HepG2 (cell line): ENCODE measurements around the gene SLCO4A1. TPM values are rescaled to one million over a fixed set of nuclear protein-coding genes. Genes with fewer than 3 reads are reported as not detected.
A peak's percentile ranks its signal among the peaks of the same experiment; 100 is the strongest.

ENCODE experiments used
- ADNP ChIP-seq: sonication (generic); formaldehyde crosslinking; IDR thresholded peaks from 2 replicates; pipeline ENCODE4 v1.4.0; 2020; ENCODE audit warnings: missing genetic modification reagents
- CREM ChIP-seq, 2 experiments: sonication (generic) in 1 of 2; formaldehyde crosslinking in 1 of 2; IDR thresholded peaks; 2 replicates each; pipeline versions ENCODE4 v1.4.0 to v1.6.1; 2016 to 2020; ENCODE audit warnings: antibody characterized with exemption in 1 of 2, mild to moderate bottlenecking in 1 of 2, missing genetic modification reagents in 1 of 2
- DNMT1 ChIP-seq: sonication (generic); formaldehyde crosslinking; IDR thresholded peaks from 2 replicates; pipeline ENCODE4 v1.5.1; 2020; ENCODE audit warnings: mild to moderate bottlenecking, missing genetic modification reagents
- EED ChIP-seq: sonication (generic); formaldehyde crosslinking; IDR thresholded peaks from 2 replicates; pipeline ENCODE4 v1.5.0; 2020; ENCODE audit warnings: mild to moderate bottlenecking, missing genetic modification reagents
- HMG20B ChIP-seq: conservative IDR thresholded peaks from 2 replicates; pipeline ENCODE4 v1.6.1; 2016; ENCODE audit warnings: missing genetic modification reagents, missing compliant biosample characterization
- HNF4A ChIP-seq: sonication (generic); formaldehyde crosslinking; IDR thresholded peaks from 2 replicates; pipeline ENCODE4 v1.4.0; 2020; ENCODE audit warnings: missing genetic modification reagents
- KLF9 ChIP-seq: IDR thresholded peaks from 2 replicates; pipeline ENCODE4 v1.6.1; 2016; ENCODE audit warnings: low read depth
- MAFF ChIP-seq: IDR thresholded peaks from 2 replicates; pipeline ENCODE4 v1.6.1; 2011; ENCODE audit warnings: low read depth, low read length, improper control_type of control experiment
- MATR3 ChIP-seq: sonication (generic); formaldehyde crosslinking; IDR thresholded peaks from 2 replicates; pipeline ENCODE4 v1.4.0; 2020; ENCODE audit warnings: missing genetic modification reagents
- NCOA5 ChIP-seq: sonication (generic); formaldehyde crosslinking; IDR thresholded peaks from 2 replicates; pipeline ENCODE4 v1.4.0; 2020; ENCODE audit warnings: missing genetic modification reagents
- NPAS2 ChIP-seq: sonication (generic); formaldehyde crosslinking; IDR thresholded peaks from 2 replicates; pipeline ENCODE4 v1.8.0; 2022; ENCODE audit warnings: mild to moderate bottlenecking, missing genetic modification reagents, borderline replicate concordance
- RAD51 ChIP-seq: fragments of 450-650 bp; IDR thresholded peaks from 2 replicates; pipeline ENCODE4 v1.6.1; 2016; ENCODE audit warnings: borderline replicate concordance
- SMC3 ChIP-seq: IDR thresholded peaks from 2 replicates; pipeline ENCODE4 v1.6.1; 2011; ENCODE audit warnings: low read length, improper control_type of control experiment
- SP2 ChIP-seq: sonication (generic); formaldehyde crosslinking; IDR thresholded peaks from 2 replicates; pipeline ENCODE4 v1.5.1; 2020; ENCODE audit warnings: mild to moderate bottlenecking, missing genetic modification reagents
- XRCC5 ChIP-seq: fragments of 200-400 bp; formaldehyde crosslinking; optimal IDR thresholded peaks from 2 replicates; pipeline ENCODE3; 2017; ENCODE audit warnings: mild to moderate bottlenecking, low read length
- ZBTB2 ChIP-seq: sonication (generic); formaldehyde crosslinking; IDR thresholded peaks from 2 replicates; pipeline ENCODE4 v1.8.0; 2022; ENCODE audit warnings: low read depth, missing genetic modification reagents
- ZKSCAN1 ChIP-seq: fragments of 150-350 bp; IDR thresholded peaks from 2 replicates; pipeline ENCODE4 v1.6.1; 2014; ENCODE audit warnings: low read length
- ZNF124 ChIP-seq: sonication (generic); formaldehyde crosslinking; IDR thresholded peaks from 2 replicates; pipeline ENCODE4 v1.4.0; 2020; ENCODE audit warnings: missing genetic modification reagents
- ZNF224 ChIP-seq: sonication (generic); formaldehyde crosslinking; IDR thresholded peaks from 2 replicates; pipeline ENCODE4 v1.5.0; 2020; ENCODE audit warnings: mild to moderate bottlenecking, missing genetic modification reagents
- ZNF44 ChIP-seq: sonication (generic); formaldehyde crosslinking; IDR thresholded peaks from 2 replicates; pipeline ENCODE4 v1.5.1; 2020; ENCODE audit warnings: mild to moderate bottlenecking, missing genetic modification reagents
- ZNF441 ChIP-seq: sonication (generic); formaldehyde crosslinking; IDR thresholded peaks from 2 replicates; pipeline ENCODE4 v1.7.0; 2021; ENCODE audit warnings: missing genetic modification reagents, borderline replicate concordance
- ZNF598 ChIP-seq: sonication (generic); formaldehyde crosslinking; IDR thresholded peaks from 2 replicates; pipeline ENCODE4 v1.5.1; 2020; ENCODE audit warnings: mild to moderate bottlenecking, missing genetic modification reagents, borderline replicate concordance
- ZNF776 ChIP-seq: sonication (generic); formaldehyde crosslinking; IDR thresholded peaks from 2 replicates; pipeline ENCODE4 v1.4.0; 2020; ENCODE audit warnings: mild to moderate bottlenecking, missing genetic modification reagents
- ZNF777 ChIP-seq: sonication (generic); formaldehyde crosslinking; IDR thresholded peaks from 2 replicates; pipeline ENCODE4 v1.4.0; 2020; ENCODE audit warnings: missing genetic modification reagents
- ZSCAN20 ChIP-seq: sonication (generic); formaldehyde crosslinking; IDR thresholded peaks from 2 replicates; pipeline ENCODE4 v1.4.0; 2020; ENCODE audit warnings: missing genetic modification reagents, mild to moderate bottlenecking, borderline replicate concordance
- polyA plus RNA-seq, 8 experiments: library from polyadenylated mRNA; depleted of rRNA in 3 of 8; stranded (reverse) in 7 of 8; unstranded in 1 of 8; fragments of >200 nt; fragmentation: Illumina TruSeq in 4 of 8; extraction: Trizol in 4 of 8; gene quantifications; 2 replicates each; pipeline versions ENCODE4 v1.2.1 to v1.2.3, GENCODE V29; 2011 to 2016; ENCODE audit warnings: low read depth in 4 of 8, missing spikeins in 1 of 8, mixed read lengths in 1 of 8; ENCODE audit not compliant: insufficient read depth in 1 of 8
- total RNA-seq, 5 experiments: library from RNA; depleted of rRNA; stranded (reverse); fragments of >200 nt; fragmentation: Illumina TruSeq; extraction: Trizol; gene quantifications; 2 replicates each; pipeline ENCODE4 v1.2.3, GENCODE V29; 2016; ENCODE audit warnings: low read depth in 1 of 5
- TF ChIP-seq, protein P1 (sequence below): sonication (generic); formaldehyde crosslinking; IDR thresholded peaks from 2 replicates; pipeline ENCODE4 v1.8.1; 2023; ENCODE audit warnings: mild to moderate bottlenecking, inconsistent platforms, moderate library complexity, missing genetic modification reagents, borderline replicate concordance
- TF ChIP-seq, protein P2 (sequence below): sonication (generic); formaldehyde crosslinking; IDR thresholded peaks from 2 replicates; pipeline ENCODE4 v1.5.0; 2020; ENCODE audit warnings: mild to moderate bottlenecking, missing genetic modification reagents, borderline replicate concordance

The SLCO4A1 gene
- total and polyA plus RNA-seq, 2 of the 13 experiments (the other 11 are each of a cell fraction or from before 2014, with no cell fraction given), result 55.5 to 112 TPM

DNA sequence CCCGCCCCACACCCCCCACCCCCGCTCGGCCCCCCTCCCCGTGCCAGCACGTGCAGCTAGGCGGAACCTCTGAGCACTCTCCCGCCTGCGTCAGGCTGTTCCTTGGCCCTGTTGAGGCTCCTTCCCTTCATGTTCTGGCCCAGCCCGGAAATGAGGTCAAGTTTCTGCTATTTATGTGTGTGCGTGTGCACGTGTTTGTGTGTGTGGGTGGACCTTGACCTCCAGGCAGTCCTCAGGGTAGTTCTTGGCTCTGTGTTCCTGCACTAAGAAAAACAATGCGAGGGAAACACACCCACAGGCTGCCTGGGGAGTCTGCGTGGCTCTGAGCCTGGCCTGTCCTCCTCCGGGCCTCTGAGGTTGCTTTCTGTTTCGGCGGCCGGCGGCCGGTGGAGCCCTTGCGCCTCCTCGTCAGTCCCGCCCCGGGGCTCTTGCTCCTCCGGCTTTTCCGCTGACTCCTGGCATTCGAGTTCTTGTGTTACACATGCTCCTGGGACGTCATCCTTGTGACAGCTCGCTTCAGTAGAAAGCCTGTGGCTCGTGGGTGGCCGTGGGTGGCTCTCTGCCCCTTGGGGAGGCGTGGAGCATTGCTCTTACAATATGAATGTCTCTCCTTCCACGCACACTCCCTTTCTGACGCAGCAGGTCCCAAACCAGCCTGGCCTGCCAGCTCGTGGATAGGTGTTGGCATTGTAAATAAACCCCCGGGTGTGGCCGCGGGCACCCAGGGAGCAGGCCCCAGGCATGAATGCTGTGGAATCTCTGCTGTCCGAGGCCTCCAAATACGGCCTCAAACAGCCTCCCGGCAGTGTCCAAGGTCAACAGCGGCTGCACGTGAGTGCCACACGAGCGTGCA, 10.0 kb downstream of the SLCO4A1 start (continued):
- TF ChIP-seq, protein P1, sequence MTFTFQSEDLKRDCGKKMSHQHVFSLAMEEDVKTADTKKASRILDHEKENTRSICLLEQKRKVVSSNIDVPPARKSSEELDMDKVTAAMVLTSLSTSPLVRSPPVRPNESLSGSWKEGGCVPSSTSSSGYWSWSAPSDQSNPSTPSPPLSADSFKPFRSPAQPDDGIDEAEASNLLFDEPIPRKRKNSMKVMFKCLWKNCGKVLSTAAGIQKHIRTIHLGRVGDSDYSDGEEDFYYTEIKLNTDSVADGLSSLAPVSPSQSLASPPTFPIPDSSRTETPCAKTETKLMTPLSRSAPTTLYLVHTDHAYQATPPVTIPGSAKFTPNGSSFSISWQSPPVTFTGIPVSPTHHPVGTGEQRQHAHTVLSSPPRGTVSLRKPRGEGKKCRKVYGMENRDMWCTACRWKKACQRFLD, result 0 out of 2 replicates have a peak, but pooled peaks have one; percentile 57
- TF ChIP-seq SMC3 (no peak), ZNF777 (0 out of 2 replicates have a peak, but pooled peaks have one; percentile 35), HNF4A (CRISPR knock-in tag) (peak; percentile 97), CREM (IDR thresholded peaks at IDR 0.05) (peak; percentile 80; the same call in 1 of the 2 replicates), CREM (CRISPR knock-in tag; IDR thresholded peaks at IDR 0.05) (no peak), HMG20B (CRISPR knock-in tag) (peak; percentile 76), MAFF (no peak), SP2 (CRISPR knock-in tag) (no peak), RAD51 (no peak), ZNF441 (CRISPR knock-in tag) (no peak; the same call in none of the 2 replicates), NPAS2 (no peak), ZNF598 (CRISPR knock-in tag) (peak; percentile 25; the same call in 1 of the 2 replicates), DNMT1 (CRISPR knock-in tag) (no peak; the same call in 1 of the 2 replicates), ZKSCAN1 (peak; percentile 29; the same call in 1 of the 2 replicates), ADNP (CRISPR knock-in tag) (no peak), ZNF124 (CRISPR knock-in tag) (no peak; the same call in 1 of the 2 replicates), ZNF44 (no peak), XRCC5 (peak; percentile 71), ZNF224 (CRISPR knock-in tag) (0 out of 2 replicates have a peak, but pooled peaks have one; percentile 81), ZSCAN20 (CRISPR knock-in tag) (no peak), KLF9 (CRISPR knock-in tag) (peak; percentile 84; the same call in 1 of the 2 replicates), ZBTB2 (CRISPR knock-in tag) (no peak), NCOA5 (CRISPR knock-in tag) (no peak), ZNF776 (CRISPR knock-in tag) (peak; percentile 22; the same call in 1 of the 2 replicates), EED (peak; percentile 49; the same call in 1 of the 2 replicates), MATR3 (no peak)
- TF ChIP-seq, protein P2, sequence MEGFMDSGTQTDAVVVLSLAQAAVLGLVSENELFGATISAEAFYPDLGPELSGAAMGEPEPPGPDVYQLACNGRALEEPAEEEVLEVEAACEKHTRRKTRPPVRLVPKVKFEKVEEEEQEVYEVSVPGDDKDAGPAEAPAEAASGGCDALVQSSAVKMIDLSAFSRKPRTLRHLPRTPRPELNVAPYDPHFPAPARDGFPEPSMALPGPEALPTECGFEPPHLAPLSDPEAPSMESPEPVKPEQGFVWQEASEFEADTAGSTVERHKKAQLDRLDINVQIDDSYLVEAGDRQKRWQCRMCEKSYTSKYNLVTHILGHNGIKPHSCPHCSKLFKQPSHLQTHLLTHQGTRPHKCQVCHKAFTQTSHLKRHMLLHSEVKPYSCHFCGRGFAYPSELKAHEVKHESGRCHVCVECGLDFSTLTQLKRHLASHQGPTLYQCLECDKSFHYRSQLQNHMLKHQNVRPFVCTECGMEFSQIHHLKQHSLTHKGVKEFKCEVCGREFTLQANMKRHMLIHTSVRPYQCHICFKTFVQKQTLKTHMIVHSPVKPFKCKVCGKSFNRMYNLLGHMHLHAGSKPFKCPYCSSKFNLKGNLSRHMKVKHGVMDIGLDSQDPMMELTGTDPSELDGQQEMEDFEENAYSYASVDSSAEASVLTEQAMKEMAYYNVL, result peak; percentile 45; the same call in 1 of the 2 replicates
